SU-DHL-6 (cell line): ENCODE data around the gene ACSL5.
"Not testable (repeated sequence)": the region's sequence is repeated elsewhere in the genome, so short reads cannot be mapped to it uniquely, and the experiment has no call there.

Source experiments
- H2AFZ ChIP-seq: fragments of 200-600 bp; sonication (generic); 2 replicates; pipeline ENCODE4 v1.6.1; 2014; ENCODE audit warnings: low read depth, mild to moderate bottlenecking, moderate library complexity, mixed read lengths, antibody characterized with exemption, low read length; ENCODE audit not compliant: severe bottlenecking
- H3F3A ChIP-seq: fragments of 200-600 bp; shearing (Covaris generic); 2 replicates; pipeline ENCODE4 v1.6.0; 2016; ENCODE audit warnings: antibody characterized with exemption, mild to moderate bottlenecking; ENCODE audit not compliant: insufficient read depth
- H3K27ac ChIP-seq: fragments of 200-600 bp; sonication (generic); 2 replicates; pipeline ENCODE4 v1.5.1; 2016; ENCODE audit warnings: low read depth, mild to moderate bottlenecking, low read length, moderate library complexity, mixed read lengths
- H3K27me3 ChIP-seq: fragments of 200-600 bp; sonication (generic), shearing (Covaris generic); 2 replicates; pipeline ENCODE4 v1.6.0; 2014; ENCODE audit warnings: mild to moderate bottlenecking, low read length
- H3K36me3 ChIP-seq: fragments of 200-600 bp; sonication (generic); 2 replicates; pipeline ENCODE4 v1.6.1; 2014; ENCODE audit warnings: mild to moderate bottlenecking, low read length, mixed read lengths
- H3K4me2 ChIP-seq: fragments of 300-600, 200-600 bp; shearing (Covaris generic), sonication (generic); 2 replicates; pipeline ENCODE4 v1.6.0; 2014; ENCODE audit warnings: low read length, low read depth, mild to moderate bottlenecking; ENCODE audit not compliant: poor library complexity, severe bottlenecking
- H3K4me3 ChIP-seq: fragments of 200-600 bp; sonication (generic); 2 replicates; pipeline ENCODE4 v1.5.1; 2014; ENCODE audit warnings: antibody characterized with exemption, low read length, mild to moderate bottlenecking, mixed read lengths; ENCODE audit not compliant: insufficient read depth, poor library complexity, severe bottlenecking
- H3K79me2 ChIP-seq: fragments of 200-600 bp; sonication (generic); 2 replicates; pipeline ENCODE4 v1.6.1; 2014; ENCODE audit warnings: mild to moderate bottlenecking, low read length, moderate library complexity; ENCODE audit not compliant: insufficient read depth
- H3K9ac ChIP-seq: fragments of 200-600 bp; sonication (generic); 2 replicates; pipeline ENCODE4 v1.7.0; 2014; ENCODE audit warnings: mild to moderate bottlenecking, low read length
- H3K9me2 ChIP-seq: fragments of 200-600 bp; sonication (generic); replicated peaks from 2 replicates; pipeline ENCODE4 v1.6.1; 2014; ENCODE audit warnings: low read length; ENCODE audit not compliant: insufficient read depth
- H3K9me3 ChIP-seq: fragments of 200-600 bp; sonication (generic); 2 replicates; pipeline ENCODE4 v1.6.1; 2014; ENCODE audit warnings: low read length, mixed read lengths; ENCODE audit not compliant: insufficient read depth
- H4K20me1 ChIP-seq: fragments of 200-600 bp; sonication (generic); 2 replicates; pipeline ENCODE4 v1.6.1; 2014; ENCODE audit warnings: low read depth, mild to moderate bottlenecking, antibody characterized with exemption, low read length, moderate library complexity, mixed read lengths
- CTCF ChIP-seq: fragments of 200-600 bp; sonication (generic); IDR thresholded peaks from one replicate; pipeline ENCODE4 v1.5.1; 2017; ENCODE audit warnings: antibody characterized with exemption, mild to moderate bottlenecking, low read length, moderate library complexity; ENCODE audit not compliant: insufficient read depth, poor library complexity, severe bottlenecking
- EZH2phosphoT487 ChIP-seq: fragments of 200-600 bp; sonication (generic), shearing (Covaris generic); conservative IDR thresholded peaks from 2 replicates; pipeline ENCODE4 v1.6.1; 2018; ENCODE audit warnings: mild to moderate bottlenecking, antibody characterized with exemption, low read length, moderate library complexity, mixed read lengths

Gene ACSL5

GRCh38 chr10:112370424-112370819, 3.5 kb upstream of the ACSL5 start:
- Histone ChIP-seq H3K9me2 (no peaks in the 10 kb centered on the region), H3K27me3 (no peaks in the 10 kb centered on the region), H3K4me2 (no peak overlapping the region), H3K36me3 (no peaks in the 10 kb centered on the region), H3F3A (no peaks in the 10 kb centered on the region), H3K27ac (no peak overlapping the region), H4K20me1 (no peaks in the 10 kb centered on the region), H3K9me3 (no peaks in the 10 kb centered on the region), H3K4me3 (no peak overlapping the region), H3K79me2 (no peaks in the 10 kb centered on the region), H2AFZ (no peak overlapping the region), H3K9ac (no peak overlapping the region)
- TF ChIP-seq EZH2phosphoT487 (no peak), CTCF (no peak)

GRCh38 chr10:112371326-112371725, 2.6 kb upstream of the ACSL5 start:
- not testable (repeated sequence) for H4K20me1 ChIP-seq, H3K9ac ChIP-seq, H3K79me2 ChIP-seq, H3F3A ChIP-seq, H3K9me3 ChIP-seq, H3K4me3 ChIP-seq, H3K27ac ChIP-seq, H3K27me3 ChIP-seq, H2AFZ ChIP-seq, H3K9me2 ChIP-seq, H3K4me2 ChIP-seq, H3K36me3 ChIP-seq

- not testable (repeated sequence) for H3K27ac ChIP-seq, H2AFZ ChIP-seq, H3K4me2 ChIP-seq, H3K9me2 ChIP-seq, H3K4me3 ChIP-seq, H3K36me3 ChIP-seq, H3K27me3 ChIP-seq, H4K20me1 ChIP-seq, H3F3A ChIP-seq, H3K9ac ChIP-seq, H3K9me3 ChIP-seq
- peaks cover 12% of the 10 kb centered on the region for H3K79me2 ChIP-seq
Observed at GRCh38 chr10:112372182-112372810, 1.6 kb upstream of the ACSL5 start.

- Histone ChIP-seq H3K9me3 (no peaks in the 10 kb centered on the region), H3K36me3 (no peaks in the 10 kb centered on the region), H3F3A (no peaks in the 10 kb centered on the region), H3K9ac (peak overlapping the region; percentile 86), H3K4me2 (peak overlapping the region; percentile 93), H3K9me2 (no peaks in the 10 kb centered on the region), H3K4me3 (peak overlapping the region; percentile 76), H4K20me1 (no peaks in the 10 kb centered on the region), H2AFZ (peak overlapping the region; percentile 97), H3K27me3 (no peaks in the 10 kb centered on the region), H3K79me2 (peaks cover 19% of the 10 kb centered on the region), H3K27ac (no peak overlapping the region)
- TF ChIP-seq CTCF (no peak), EZH2phosphoT487 (no peak)
Observed at GRCh38 chr10:112374724-112375541, 1.0 kb downstream of the ACSL5 start.
